GM12878 (cell line): ENCODE results near the gene JDP2. TPM values are rescaled to one million over a fixed set of nuclear protein-coding genes. Genes with fewer than 3 reads are reported as not detected.

Experiments
- ATAC-seq: fragments of 200-7000 bp; cut with Tn5 transposase; 3 replicates; pipeline ENCODE4 v1.9.1; 2020; ENCODE audit warnings: mild to moderate bottlenecking, moderate library complexity
- BruUV-seq: library from RNA; stranded (reverse); fragments of 400-500 nt; replicated peaks from 2 replicates; lab custom pipeline; 2021; lab: Mats Ljungman, UMichigan
- CTCF ChIA-PET: fragments of 300-600 bp; sonication (Branson Sonifier 250); formaldehyde crosslinking; extraction: SDS; loops from one replicate; lab custom pipeline; 2021; ENCODE audit warnings: inconsistent platforms; lab: Yijun Ruan, JAX
- POLR2A ChIA-PET: fragments of 350-600 bp; formaldehyde crosslinking; extraction: SDS; loops from one replicate; lab custom pipeline; 2021; ENCODE audit warnings: inconsistent platforms; lab: Charles Lee
- RAD21 ChIA-PET: fragments of 300-600 bp; sonication (Branson Sonifier 250); formaldehyde crosslinking; loops from one replicate; lab custom pipeline; 2023; ENCODE audit warnings: antibody characterized with exemption; ENCODE audit not compliant: unreplicated experiment; lab: Charles Lee
- SMC1A ChIA-PET: fragments of 300-600 bp; sonication (Branson Sonifier 250); formaldehyde crosslinking; loops from one replicate; lab custom pipeline; 2023; ENCODE audit not compliant: unreplicated experiment, uncharacterized antibody; lab: Charles Lee
- DNase-seq: peaks from one replicate; pipeline ENCODE4 v3.0.0-alpha.2; 2011; ENCODE audit warnings: low read depth, low spot score
- FAIRE-seq: peaks from 3 replicates; lab custom pipeline; 2011; peaks lifted over from hg19 to GRCh38; lab: Jason Lieb, UNC
- H2AFZ ChIP-seq: 2 replicates; pipeline ENCODE4 v1.6.0; 2011; ENCODE audit warnings: low read depth, low read length, control low read depth; ENCODE audit not compliant: control insufficient read depth
- H3K27ac ChIP-seq: 2 replicates; pipeline ENCODE4 v1.5.1; 2011; ENCODE audit warnings: control low read depth; ENCODE audit not compliant: control insufficient read depth, insufficient read depth
- H3K27me3 ChIP-seq, 2 experiments: replicated peaks in 1 of 2; 2 replicates each; pipeline versions ENCODE4 v1.6.0 to v1.6.1; 2011; ENCODE audit warnings: low read length in 1 of 2; ENCODE audit not compliant: control insufficient read depth in 2 of 2, insufficient read depth in 2 of 2
- H3K36me3 ChIP-seq, 2 experiments: 2 replicates each; pipeline ENCODE4 v1.5.1; 2011; ENCODE audit warnings: low read length in 1 of 2; ENCODE audit not compliant: control insufficient read depth in 2 of 2, insufficient read depth in 2 of 2
- H3K4me1 ChIP-seq: 2 replicates; pipeline ENCODE4 v1.6.1; 2011; ENCODE audit warnings: mild to moderate bottlenecking, low read length, moderate library complexity, mixed read lengths; ENCODE audit not compliant: control insufficient read depth, insufficient read depth
- H3K4me2 ChIP-seq: 2 replicates; pipeline ENCODE4 v1.6.0; 2011; ENCODE audit warnings: control low read depth; ENCODE audit not compliant: control insufficient read depth, insufficient read depth
- H3K4me3 ChIP-seq: fragments of 200-600 bp; sonication (generic); 2 replicates; pipeline ENCODE4 v1.5.1; 2016
- H3K79me2 ChIP-seq: 2 replicates; pipeline ENCODE4 v1.6.0; 2011; ENCODE audit warnings: low read length; ENCODE audit not compliant: control insufficient read depth, insufficient read depth
- H3K9ac ChIP-seq: 2 replicates; pipeline ENCODE4 v1.8.0; 2011; ENCODE audit warnings: low read length, control low read depth, mixed read lengths; ENCODE audit not compliant: control insufficient read depth, insufficient read depth
- H3K9me3 ChIP-seq: replicated peaks from 3 replicates; pipeline ENCODE4 v1.5.1; 2011; ENCODE audit warnings: mild to moderate bottlenecking, low read length; ENCODE audit not compliant: control insufficient read depth, insufficient read depth
- H4K20me1 ChIP-seq: 2 replicates; pipeline ENCODE4 v1.6.0; 2011; ENCODE audit not compliant: control insufficient read depth, insufficient read depth
- ATF7 ChIP-seq: fragments of 450-650 bp; IDR thresholded peaks from 2 replicates; pipeline ENCODE4 v1.6.1; 2016; ENCODE audit warnings: low read depth, mild to moderate bottlenecking
- HSF1 ChIP-seq: fragments of 150-350 bp; IDR thresholded peaks from 2 replicates; pipeline ENCODE4 v1.6.1; 2014; ENCODE audit warnings: mild to moderate bottlenecking, low read depth, low read length
- KLF5 ChIP-seq: fragments of 450-650 bp; IDR thresholded peaks from 2 replicates; pipeline ENCODE4 v1.6.1; 2014; ENCODE audit warnings: mild to moderate bottlenecking; ENCODE audit not compliant: partially characterized antibody
- LARP7 ChIP-seq: fragments of 450-650 bp; IDR thresholded peaks from 2 replicates; pipeline ENCODE4 v1.6.1; 2017; ENCODE audit warnings: mild to moderate bottlenecking
- MYB ChIP-seq: fragments of 150-350 bp; IDR thresholded peaks from 2 replicates; pipeline ENCODE4 v1.6.1; 2014; ENCODE audit warnings: mild to moderate bottlenecking, low read depth, low read length, borderline replicate concordance
- NR2C2 ChIP-seq: IDR thresholded peaks from 2 replicates; pipeline ENCODE4 v1.6.1; 2011; ENCODE audit warnings: borderline replicate concordance, low read depth; ENCODE audit not compliant: control insufficient read depth, insufficient read length
- NR2F1 ChIP-seq: fragments of 450-650 bp; conservative IDR thresholded peaks from 2 replicates; pipeline ENCODE4 v1.6.1; 2017; ENCODE audit warnings: mild to moderate bottlenecking
- NRF1 ChIP-seq: conservative IDR thresholded peaks from 2 replicates; pipeline ENCODE4 v1.6.1; 2011; ENCODE audit warnings: mild to moderate bottlenecking, low read depth, low read length, improper control_type of control experiment
- YBX1 ChIP-seq: fragments of 450-650 bp; IDR thresholded peaks from 2 replicates; pipeline ENCODE4 v1.6.1; 2016; ENCODE audit warnings: antibody characterized with exemption
- ZNF24 ChIP-seq: fragments of 450-650 bp; IDR thresholded peaks from 2 replicates; pipeline ENCODE4 v1.6.1; 2017; ENCODE audit warnings: antibody characterized with exemption, mild to moderate bottlenecking
- WGBS: methylation state at CpG from one replicate; pipeline ENCODE4 v1.1.6; 2016; ENCODE audit warnings: low lambda C conversion rate; ENCODE audit not compliant: insufficient replicate concordance, insufficient coverage; ENCODE audit errors: missing lambda C conversion rate; 5-methylcytosine and 5-hydroxymethylcytosine counted together
- in situ Hi-C: fragments of 300-500 bp; cut with MboI; formaldehyde crosslinking; loops from 9 replicates; pipeline ENCODE4 v1.14.3; 2018; ENCODE audit warnings: mixed read lengths
- intact Hi-C: fragments of 100-400 bp; cut with micrococcal nuclease; formaldehyde crosslinking; loops from one replicate; pipeline ENCODE4 v1.14.2; 2022; ENCODE audit not compliant: unreplicated experiment
- polyA plus RNA-seq, 11 experiments: library from polyadenylated mRNA; depleted of rRNA in 4 of 11; unstranded in 6 of 11; stranded (reverse) in 5 of 11; fragments of >200 nt; fragmentation: Nextera tagmentation in 4 of 11; fragmentation: Illumina TruSeq in 1 of 11; extraction: Ambion mirVana in 4 of 11; extraction: Trizol in 1 of 11; gene quantifications; 1 replicate in 1 of 11; 2 replicates in 10 of 11; pipeline versions ENCODE4 v1.2.1 to v1.2.3, GENCODE V29; 2011 to 2016; ENCODE audit warnings: inconsistent platforms in 2 of 11, missing spikeins in 2 of 11, low read depth in 1 of 11
- total RNA-seq, 4 experiments: library from RNA; depleted of rRNA in 3 of 4; stranded (reverse); fragments of >200 nt in 3 of 4; fragmentation: Illumina TruSeq in 1 of 4; extraction: Trizol in 1 of 4; gene quantifications; 2 replicates each; pipeline versions ENCODE4 v1.2.1 to v1.2.3, GENCODE V29; 2013 to 2021
- TF ChIP-seq, protein P1 (sequence below): fragments of 450-650 bp; IDR thresholded peaks from 2 replicates; pipeline ENCODE4 v1.6.1; 2017; ENCODE audit warnings: mild to moderate bottlenecking, low read depth, inconsistent platforms; ENCODE audit not compliant: poor library complexity, severe bottlenecking
- TF ChIP-seq, protein P2 (sequence below): IDR thresholded peaks from 2 replicates; pipeline ENCODE4 v1.6.1; 2012; ENCODE audit warnings: low read depth, low read length, improper control_type of control experiment

The JDP2 gene
- total and polyA plus RNA-seq, 10 of the 15 experiments (the other 5 are each of a cell fraction or from before 2014, with no cell fraction given) = 0.71 to 21.3 (median 11.2) TPM

GRCh38 chr14:75469164-75469563 is 41.3 kb downstream of the JDP2 start:
- ATAC-seq (no peak), FAIRE-seq (no peak), DNase-seq (no peak)
- no peaks in the 10 kb centered on the region for H4K20me1 ChIP-seq
- H3K9me3 ChIP-seq = no peaks in the 10 kb centered on the region
- in situ Hi-C loops (no loop called here), intact Hi-C loops (no loop called here)
- no peaks in the 10 kb centered on the region for H3K79me2 ChIP-seq
- WGBS = 97% methylated on average over 16 of the region's 16 CpGs
- no peak overlapping the region for H3K27ac ChIP-seq
- no TSS peak for BruUV-seq
- no peak overlapping the region for H2AFZ ChIP-seq
- no peaks in the 10 kb centered on the region for H3K27me3 ChIP-seq
- ChIA-PET POLR2A (no interaction called here), SMC1A (interaction anchor here (2.9 kb wide), 1 partner anchor 15 kb away, joined by 7 read pairs; no protein-coding TSS in a partner anchor), CTCF (interaction anchor here (0.8 to 1.5 kb wide), 2 partner anchors 15 to 20 kb away, joined by 3 to 6 read pairs; no protein-coding TSS in a partner anchor), RAD21 (no interaction called here)
- peaks cover 26% of the 10 kb centered on the region for H3K4me1 ChIP-seq
- H3K4me2 ChIP-seq = no peak overlapping the region
- H3K4me3 ChIP-seq = no peak overlapping the region
- peaks cover 5 to 30% of the 10 kb centered on the region in 2 experiments; a peak in 3 of 4 replicates for H3K36me3 ChIP-seq
- no peak for TF ChIP-seq LARP7
- TF ChIP-seq, protein P1, sequence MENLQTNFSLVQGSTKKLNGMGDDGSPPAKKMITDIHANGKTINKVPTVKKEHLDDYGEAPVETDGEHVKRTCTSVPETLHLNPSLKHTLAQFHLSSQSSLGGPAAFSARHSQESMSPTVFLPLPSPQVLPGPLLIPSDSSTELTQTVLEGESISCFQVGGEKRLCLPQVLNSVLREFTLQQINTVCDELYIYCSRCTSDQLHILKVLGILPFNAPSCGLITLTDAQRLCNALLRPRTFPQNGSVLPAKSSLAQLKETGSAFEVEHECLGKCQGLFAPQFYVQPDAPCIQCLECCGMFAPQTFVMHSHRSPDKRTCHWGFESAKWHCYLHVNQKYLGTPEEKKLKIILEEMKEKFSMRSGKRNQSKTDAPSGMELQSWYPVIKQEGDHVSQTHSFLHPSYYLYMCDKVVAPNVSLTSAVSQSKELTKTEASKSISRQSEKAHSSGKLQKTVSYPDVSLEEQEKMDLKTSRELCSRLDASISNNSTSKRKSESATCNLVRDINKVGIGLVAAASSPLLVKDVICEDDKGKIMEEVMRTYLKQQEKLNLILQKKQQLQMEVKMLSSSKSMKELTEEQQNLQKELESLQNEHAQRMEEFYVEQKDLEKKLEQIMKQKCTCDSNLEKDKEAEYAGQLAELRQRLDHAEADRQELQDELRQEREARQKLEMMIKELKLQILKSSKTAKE = no peak
- H3K9ac ChIP-seq = peak overlapping the region; percentile 7; the same call in 1 of the 2 replicates

GRCh38 chr14:75469606-75470237 is 41.9 kb downstream of the JDP2 start:
- no TSS peak for BruUV-seq
- H3K4me2 ChIP-seq = no peak overlapping the region
- CTCF ChIA-PET = interaction anchor here (0.8 to 1.5 kb wide), 2 partner anchors 16 to 19 kb away, joined by 3 to 6 read pairs; no protein-coding TSS in a partner anchor
- no peaks in the 10 kb centered on the region for H3K79me2 ChIP-seq
- POLR2A ChIA-PET = no interaction called here
- H3K9ac ChIP-seq = peak overlapping the region; percentile 7; the same call in 1 of the 2 replicates
- H3K4me3 ChIP-seq = no peak overlapping the region
- FAIRE-seq = no peak
- H3K36me3 ChIP-seq = peaks cover 5 to 30% of the 10 kb centered on the region in 2 experiments; a peak in 3 of 4 replicates
- no peaks in the 10 kb centered on the region for H4K20me1 ChIP-seq
- no peak overlapping the region for H2AFZ ChIP-seq
- intact Hi-C loops (no loop called here), in situ Hi-C loops (no loop called here)
- no peaks in the 10 kb centered on the region for H3K27me3 ChIP-seq
- no peak for DNase-seq
- 89% methylated on average over 25 of the region's 25 CpGs for WGBS
- no peak overlapping the region for H3K27ac ChIP-seq
- ATAC-seq = no peak
- SMC1A ChIA-PET = interaction anchor here (1.8 to 2.9 kb wide), 2 partner anchors 16 kb away, joined by 5 to 7 read pairs; no protein-coding TSS in a partner anchor
- no peaks in the 10 kb centered on the region for H3K9me3 ChIP-seq
- peaks cover 26% of the 10 kb centered on the region for H3K4me1 ChIP-seq
- RAD21 ChIA-PET = interaction anchor here (1.6 kb wide), 1 partner anchor 18 kb away, joined by 9 read pairs; no protein-coding TSS in a partner anchor
- TF ChIP-seq NR2F1 (no peak), NRF1 (no peak), YBX1 (no peak), ZNF24 (no peak), MYB (no peak), ATF7 (no peak), NR2C2 (no peak), HSF1 (no peak), KLF5 (no peak)
- TF ChIP-seq, protein P2, sequence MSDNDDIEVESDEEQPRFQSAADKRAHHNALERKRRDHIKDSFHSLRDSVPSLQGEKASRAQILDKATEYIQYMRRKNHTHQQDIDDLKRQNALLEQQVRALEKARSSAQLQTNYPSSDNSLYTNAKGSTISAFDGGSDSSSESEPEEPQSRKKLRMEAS = no peak
